Measurements from ENCODE around the gene NBAS. TPM values are rescaled to one million over a fixed set of nuclear protein-coding genes. Genes with fewer than 3 reads are reported as not detected.

NBAS gene
- polyA plus RNA-seq, 4 donors, result 26.0 to 67.2 (median 33.6) TPM

DNA sequence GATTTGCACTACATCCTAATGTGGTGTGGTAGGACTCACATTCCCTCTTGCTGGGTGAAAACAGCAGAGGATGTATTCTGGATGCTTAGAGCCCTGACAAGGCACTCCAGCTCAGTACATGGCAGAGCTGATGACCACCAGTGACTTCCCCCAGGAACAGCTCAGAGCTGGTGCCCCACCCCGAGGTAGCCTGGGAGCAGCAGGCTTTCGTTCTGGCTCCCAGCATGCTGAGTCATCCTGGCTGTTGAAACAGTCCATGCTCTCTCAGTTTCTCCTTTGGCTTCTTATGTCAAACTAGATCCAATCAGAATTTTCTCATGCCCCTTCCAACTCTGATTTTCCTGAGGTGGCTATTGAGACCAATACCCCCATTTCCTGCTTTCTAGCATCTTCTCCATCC is 438.2 kb downstream of the NBAS start:
- H3K27ac ChIP-seq (ENCODE audit: low read depth in 1 of 3, low read length in 2 of 3), result no peak overlapping the region
- no peaks in the 10 kb centered on the region for H3K27me3 ChIP-seq (ENCODE audit: control insufficient read depth in 3 of 3, insufficient read depth in 3 of 3, low read length in 3 of 3)
- peaks cover 0 to 17% (median 5%) of the 10 kb centered on the region in 3 donors for H3K4me1 ChIP-seq (ENCODE audit: control insufficient read depth in 3 of 3, insufficient read depth in 2 of 3, low read depth in 1 of 3, low read length in 2 of 3)
- H3K4me3 ChIP-seq (ENCODE audit: low read depth in 1 of 3, low read length in 3 of 3), result no peak overlapping the region
- no peak for DNase-seq
- H3K36me3 ChIP-seq (ENCODE audit: control insufficient read depth in 3 of 3, insufficient read depth in 2 of 3, low read depth in 1 of 3, low read length in 3 of 3), result no peaks in the 10 kb centered on the region
- no peak for FAIRE-seq
- 50 to 69% (median 53%) methylated on average over 2 of the region's 2 CpGs for WGBS, 3 donors
- peaks cover 0 to 4% of the 10 kb centered on the region in 2 donors for H3K9me3 ChIP-seq (ENCODE audit: control insufficient read depth in 2 of 2, insufficient read depth in 1 of 2, low read depth in 1 of 2, low read length in 1 of 2)

- no peaks in the 10 kb centered on the region for H3K27me3 ChIP-seq (ENCODE audit: control insufficient read depth in 3 of 3, insufficient read depth in 3 of 3, low read length in 3 of 3)
- no peak for FAIRE-seq
Observed at GRCh38 chr2:15120631-15121030, 440.5 kb downstream of the NBAS start.

DNA sequence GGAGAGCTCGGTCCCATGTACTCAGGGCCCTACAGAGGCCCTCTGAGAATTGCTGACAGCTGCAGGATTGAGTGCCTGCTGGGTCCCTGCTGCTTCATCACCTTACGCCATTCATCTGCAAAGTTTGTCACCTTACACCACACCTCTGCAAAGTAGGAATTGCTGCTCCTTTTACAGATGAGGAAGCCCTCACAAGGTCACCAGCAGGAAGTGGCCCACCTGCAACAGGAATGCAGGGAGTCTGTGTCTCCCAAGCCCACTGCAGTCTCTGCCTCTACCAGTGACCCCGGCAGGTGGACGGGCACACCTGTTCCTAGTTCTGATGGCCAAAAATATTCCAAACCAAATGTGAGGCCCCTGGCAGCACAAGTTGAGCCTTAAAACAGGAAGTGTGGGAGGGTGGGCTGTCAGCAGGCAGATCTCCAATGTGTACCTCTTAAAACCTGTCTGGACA is 441.4 kb downstream of the NBAS start:
- no peak overlapping the region for H3K27ac ChIP-seq (ENCODE audit: low read depth in 1 of 3, low read length in 2 of 3)
- FAIRE-seq (no peak), DNase-seq (no peak)
- H3K9me3 ChIP-seq (ENCODE audit: control insufficient read depth in 2 of 2, insufficient read depth in 1 of 2, low read depth in 1 of 2, low read length in 1 of 2), result peaks cover 0 to 10% of the 10 kb centered on the region in 2 donors
- H3K36me3 ChIP-seq (ENCODE audit: control insufficient read depth in 3 of 3, insufficient read depth in 2 of 3, low read depth in 1 of 3, low read length in 3 of 3), result no peaks in the 10 kb centered on the region
- H3K4me1 ChIP-seq (ENCODE audit: control insufficient read depth in 3 of 3, insufficient read depth in 2 of 3, low read depth in 1 of 3, low read length in 2 of 3), result no peaks in the 10 kb centered on the region
- H3K4me3 ChIP-seq (ENCODE audit: low read depth in 1 of 3, low read length in 3 of 3), result no peak overlapping the region
- 81 to 94% (median 88%) methylated on average over 4 of the region's 4 CpGs for WGBS, 3 donors
- no peaks in the 10 kb centered on the region for H3K27me3 ChIP-seq (ENCODE audit: control insufficient read depth in 3 of 3, insufficient read depth in 3 of 3, low read length in 3 of 3)

More at GRCh38 chr2:15120631-15121030, 440.5 kb downstream of the NBAS start:
- peaks cover 0 to 4% (median 0%) of the 10 kb centered on the region in 3 donors for H3K4me1 ChIP-seq (ENCODE audit: control insufficient read depth in 3 of 3, insufficient read depth in 2 of 3, low read depth in 1 of 3, low read length in 2 of 3)
- no peak overlapping the region for H3K4me3 ChIP-seq (ENCODE audit: low read depth in 1 of 3, low read length in 3 of 3)
- 47 to 75% (median 58%) methylated on average over 6 of the region's 6 CpGs for WGBS, 3 donors
- H3K9me3 ChIP-seq (ENCODE audit: control insufficient read depth in 2 of 2, insufficient read depth in 1 of 2, low read depth in 1 of 2, low read length in 1 of 2), result peaks cover 0 to 7% of the 10 kb centered on the region in 2 donors
- DNase-seq, result no peak
- no peak overlapping the region for H3K27ac ChIP-seq (ENCODE audit: low read depth in 1 of 3, low read length in 2 of 3)
- H3K36me3 ChIP-seq (ENCODE audit: control insufficient read depth in 3 of 3, insufficient read depth in 2 of 3, low read depth in 1 of 3, low read length in 3 of 3), result no peaks in the 10 kb centered on the region

GRCh38 chr2:15117409-15118050 is 443.6 kb downstream of the NBAS start:
- Histone ChIP-seq H3K4me1 (ENCODE audit: control insufficient read depth in 3 of 3, insufficient read depth in 2 of 3, low read depth in 1 of 3, low read length in 2 of 3) (no peaks in the 10 kb centered on the region), H3K4me3 (ENCODE audit: low read depth in 1 of 3, low read length in 3 of 3) (no peak overlapping the region), H3K27ac (ENCODE audit: low read depth in 1 of 3, low read length in 2 of 3) (no peak overlapping the region), H3K27me3 (ENCODE audit: control insufficient read depth in 3 of 3, insufficient read depth in 3 of 3, low read length in 3 of 3) (no peaks in the 10 kb centered on the region), H3K9me3 (ENCODE audit: control insufficient read depth in 2 of 2, insufficient read depth in 1 of 2, low read depth in 1 of 2, low read length in 1 of 2) (peaks cover 0 to 10% of the 10 kb centered on the region in 2 donors), H3K36me3 (ENCODE audit: control insufficient read depth in 3 of 3, insufficient read depth in 2 of 3, low read depth in 1 of 3, low read length in 3 of 3) (no peaks in the 10 kb centered on the region)
- 55 to 69% (median 55%) methylated on average over 4 of the region's 4 CpGs for WGBS, 3 donors
- DNase-seq (peak in 1 of 2 donors; percentile 6), FAIRE-seq (no peak)

Other genes starting within 250 kb of the NBAS start
- gene DDX1, start 30.5 kb upstream of the NBAS start, polyA plus RNA-seq, result 100 to 1,000 TPM in 1 of 4 donors, 10 to 100 TPM in 3; 74.6 to 107 (median 79.4) TPM